Adrenal gland (tissue), 12 donors: ENCODE results near the gene SURF4. TPM values are rescaled to one million over a fixed set of nuclear protein-coding genes. Genes with fewer than 3 reads are reported as not detected.

Experiments
- DNase-seq, 7 donors: peaks; one replicate each; pipeline ENCODE4 v3.0.0-alpha.2; 2019 to 2020
- H3K27ac ChIP-seq, 5 donors: fragments of 200-600 bp; sonication (generic) in 4 of 5; 1 replicate in 3 of 5; 2 replicates in 2 of 5; pipeline versions ENCODE4 v1.5.1 to v1.8.0; 2016 to 2020; ENCODE audit warnings: mild to moderate bottlenecking in 1 of 5
- H3K27me3 ChIP-seq: fragments of 200-600 bp; 2 replicates; pipeline ENCODE4 v1.8.0; 2021
- H3K36me3 ChIP-seq, 2 donors: fragments of 200-600 bp; replicated peaks in 1 of 2; 1 replicate in 1 of 2; 2 replicates in 1 of 2; pipeline versions ENCODE4 v1.5.1 to v1.8.0; 2018 to 2022
- H3K4me1 ChIP-seq, 2 donors: fragments of 200-600 bp; replicated peaks in 1 of 2; 1 replicate in 1 of 2; 2 replicates in 1 of 2; pipeline versions ENCODE4 v1.5.1 to v1.8.0; 2018 to 2021
- H3K4me3 ChIP-seq, 4 donors: fragments of 200-600 bp; sonication (generic) in 3 of 4; one replicate each; pipeline ENCODE4 v1.5.1; 2016 to 2018
- H3K9me3 ChIP-seq, 3 donors: fragments of 200-600 bp; sonication (generic) in 1 of 3; replicated peaks in 1 of 3; 1 replicate in 2 of 3; 2 replicates in 1 of 3; pipeline versions ENCODE4 v1.5.1 to v1.8.0; 2016 to 2021
- POLR2A ChIP-seq, 2 donors: fragments of 450-650 bp; IDR thresholded peaks; one replicate each; pipeline ENCODE4 v1.6.1; 2017; ENCODE audit warnings: antibody characterized with exemption in 2 of 2, mild to moderate bottlenecking in 2 of 2, moderate library complexity in 1 of 2
- WGBS, 4 donors: extraction: QIAGEN DNeasy Blood & Tissue Kit in 2 of 4; methylation state at CpG; one replicate each; pipeline versions ENCODE4 v1.1.5 to v1.1.7; 2013 to 2017; 5-methylcytosine and 5-hydroxymethylcytosine counted together
- intact Hi-C, 2 donors: fragments of 100-400 bp; cut with DNase I; formaldehyde crosslinking; loops; one replicate each; pipeline versions ENCODE4 v1.14.1 to v1.15.0; 2022 to 2023
- polyA plus RNA-seq, 3 donors: library from polyadenylated mRNA; stranded (reverse); fragments of 200-250 nt in 2 of 3; fragments of 350-450 nt in 1 of 3; fragmentation: Illumina TruSeq in 1 of 3; extraction: RNeasy Lipid Tissue Mini Kit (QIAGEN cat#74804) in 1 of 3; gene quantifications; one replicate each; pipeline ENCODE4 v1.2.3, GENCODE V29; 2013 to 2014
- total RNA-seq, 9 donors: library from RNA; depleted of rRNA in 4 of 9; stranded (reverse); fragments of >200 nt in 4 of 9; fragments of 120-200 nt in 1 of 9; fragmentation: NEBNext Ultra II Directional in 1 of 9; extraction: Animal tissue kit (Norgen Biotek cat#: 25700) in 1 of 9; gene quantifications; one replicate each; pipeline versions ENCODE4 v1.1.0 to v1.2.4, GENCODE V29; 2013 to 2023
- TF ChIP-seq, protein P1 (sequence below), 6 experiments: fragments of 450-650 bp in 4 of 6; fragments of 200-600 bp in 2 of 6; sonication (generic) in 1 of 6; IDR thresholded peaks; 1 replicate in 5 of 6; 2 replicates in 1 of 6; pipeline versions ENCODE4 v1.5.1 to v1.8.0; 2016 to 2021; ENCODE audit warnings: antibody characterized with exemption in 6 of 6, mild to moderate bottlenecking in 2 of 6, moderate library complexity in 1 of 6
- donor health status: healthy with polysubstance abuse.
- donor health status: Bipolar disorder and iron deficiency.
- donor health status: DM: yes; HTN: yes; CAD: no.
- donor health status: DM: no; HTN: no; CAD: no.
- donor health status: DM: no; HTN: no; CAD: no.
- donor health status: DM: yes; HTN: yes; CAD: no.

The SURF4 gene
- total and polyA plus RNA-seq, 12 donors, result 43.4 to 340 (median 177) TPM

DNA sequence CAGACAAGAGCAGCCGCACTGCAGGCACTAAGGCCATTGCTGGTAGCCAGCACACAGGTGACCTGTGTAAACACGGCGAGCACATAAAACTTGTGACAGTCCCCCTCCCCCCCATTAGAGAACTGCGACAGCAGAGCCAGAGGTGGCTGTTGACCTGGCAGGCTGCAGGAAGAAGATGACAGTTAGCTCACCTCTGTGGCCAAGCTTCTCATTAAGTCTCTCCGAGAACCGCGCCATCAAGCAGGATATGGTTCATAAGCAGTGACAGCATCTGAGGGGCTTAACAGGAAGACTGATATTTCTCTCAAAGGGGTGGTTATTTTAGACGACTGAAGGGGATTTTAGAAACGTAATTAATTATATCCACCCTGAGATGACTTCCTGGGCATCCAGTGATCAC is 5.2 kb downstream of the SURF4 start:
- TF ChIP-seq, protein P1, sequence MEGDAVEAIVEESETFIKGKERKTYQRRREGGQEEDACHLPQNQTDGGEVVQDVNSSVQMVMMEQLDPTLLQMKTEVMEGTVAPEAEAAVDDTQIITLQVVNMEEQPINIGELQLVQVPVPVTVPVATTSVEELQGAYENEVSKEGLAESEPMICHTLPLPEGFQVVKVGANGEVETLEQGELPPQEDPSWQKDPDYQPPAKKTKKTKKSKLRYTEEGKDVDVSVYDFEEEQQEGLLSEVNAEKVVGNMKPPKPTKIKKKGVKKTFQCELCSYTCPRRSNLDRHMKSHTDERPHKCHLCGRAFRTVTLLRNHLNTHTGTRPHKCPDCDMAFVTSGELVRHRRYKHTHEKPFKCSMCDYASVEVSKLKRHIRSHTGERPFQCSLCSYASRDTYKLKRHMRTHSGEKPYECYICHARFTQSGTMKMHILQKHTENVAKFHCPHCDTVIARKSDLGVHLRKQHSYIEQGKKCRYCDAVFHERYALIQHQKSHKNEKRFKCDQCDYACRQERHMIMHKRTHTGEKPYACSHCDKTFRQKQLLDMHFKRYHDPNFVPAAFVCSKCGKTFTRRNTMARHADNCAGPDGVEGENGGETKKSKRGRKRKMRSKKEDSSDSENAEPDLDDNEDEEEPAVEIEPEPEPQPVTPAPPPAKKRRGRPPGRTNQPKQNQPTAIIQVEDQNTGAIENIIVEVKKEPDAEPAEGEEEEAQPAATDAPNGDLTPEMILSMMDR (IDR thresholded peaks at IDR 0.05), result no peak
- TF ChIP-seq POLR2A (IDR thresholded peaks at IDR 0.05), result no peak
- Histone ChIP-seq H3K4me1 (peaks cover 23 to 79% of the 10 kb centered on the region in 2 donors), H3K9me3 (no peaks in the 10 kb centered on the region), H3K27me3 (no peaks in the 10 kb centered on the region), H3K27ac (peak overlapping the region in 2 of 5 donors; percentile 3 to 28), H3K4me3 (no peak overlapping the region), H3K36me3 (peaks cover 0 to 36% of the 10 kb centered on the region in 2 donors)
- no peak for DNase-seq
- WGBS, 4 donors, result 74 to 79% (median 76%) methylated on average over 9 of the region's 9 CpGs
- intact Hi-C loops, result no loop called here

DNA sequence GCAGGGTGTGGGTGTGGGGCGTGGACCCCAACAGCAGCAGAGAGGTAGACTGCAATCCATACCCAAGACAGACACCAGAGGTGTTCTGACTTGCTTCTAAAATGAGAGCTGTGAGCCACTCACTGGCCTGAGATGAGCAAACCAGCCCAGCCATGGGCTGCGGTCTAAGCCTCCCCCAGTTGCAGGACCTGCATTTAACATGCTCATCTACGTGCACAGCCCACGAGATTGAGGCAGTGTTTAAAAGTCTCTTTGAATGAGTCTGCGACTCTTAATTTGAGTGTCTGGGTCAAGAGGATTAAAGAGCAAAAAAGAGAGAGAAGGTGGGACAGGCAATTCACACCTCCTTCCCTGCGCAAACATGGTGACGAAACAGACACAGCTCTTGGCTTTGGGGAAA is 5.9 kb downstream of the SURF4 start:
- Histone ChIP-seq H3K36me3 (peaks cover 0 to 44% of the 10 kb centered on the region in 2 donors), H3K9me3 (no peaks in the 10 kb centered on the region), H3K27me3 (no peaks in the 10 kb centered on the region), H3K27ac (peak overlapping the region in 1 of 5 donors; percentile 63), H3K4me3 (no peak overlapping the region), H3K4me1 (peaks cover 23 to 79% of the 10 kb centered on the region in 2 donors)
- TF ChIP-seq POLR2A (IDR thresholded peaks at IDR 0.05), result no peak
- TF ChIP-seq, protein P1 (IDR thresholded peaks at IDR 0.05), result no peak
- intact Hi-C loops, result no loop called here
- WGBS, 4 donors, result 85 to 91% (median 88%) methylated on average over 6 to 7 of the region's 7 CpGs
- no peak for DNase-seq

DNA sequence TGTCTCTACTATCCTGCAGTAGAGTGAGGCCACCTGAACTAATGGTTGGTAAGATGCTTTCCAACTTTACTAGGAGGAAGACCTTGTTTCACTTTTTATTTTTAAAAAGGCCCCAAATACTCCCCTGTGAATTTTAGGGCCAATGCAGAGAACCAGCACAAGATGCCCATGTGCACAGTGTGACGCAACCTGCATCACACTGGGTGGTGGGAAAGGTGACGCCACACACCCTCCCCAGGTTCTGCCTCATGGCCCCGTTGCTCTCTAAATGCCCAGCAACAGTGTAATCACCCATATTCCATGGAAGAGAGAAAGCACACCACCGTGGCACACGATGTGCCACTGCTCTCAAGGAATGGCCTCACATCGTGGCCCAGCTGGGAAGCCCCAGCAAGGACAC is 6.4 kb downstream of the SURF4 start:
- no peaks in the 10 kb centered on the region for H3K27me3 ChIP-seq
- TF ChIP-seq, protein P1 (IDR thresholded peaks at IDR 0.05), result no peak
- TF ChIP-seq POLR2A (IDR thresholded peaks at IDR 0.05), result no peak
- DNase-seq, result no peak
- H3K4me3 ChIP-seq, result no peak overlapping the region
- peaks cover 0 to 49% of the 10 kb centered on the region in 2 donors for H3K36me3 ChIP-seq
- peak overlapping the region in 2 of 5 donors; percentile 63 to 69 for H3K27ac ChIP-seq
- peaks cover 20 to 76% of the 10 kb centered on the region in 2 donors for H3K4me1 ChIP-seq
- intact Hi-C loops, result no loop called here
- no peaks in the 10 kb centered on the region for H3K9me3 ChIP-seq
- WGBS, 4 donors, result 58 to 76% (median 67%) methylated on average over 6 of the region's 6 CpGs

DNA sequence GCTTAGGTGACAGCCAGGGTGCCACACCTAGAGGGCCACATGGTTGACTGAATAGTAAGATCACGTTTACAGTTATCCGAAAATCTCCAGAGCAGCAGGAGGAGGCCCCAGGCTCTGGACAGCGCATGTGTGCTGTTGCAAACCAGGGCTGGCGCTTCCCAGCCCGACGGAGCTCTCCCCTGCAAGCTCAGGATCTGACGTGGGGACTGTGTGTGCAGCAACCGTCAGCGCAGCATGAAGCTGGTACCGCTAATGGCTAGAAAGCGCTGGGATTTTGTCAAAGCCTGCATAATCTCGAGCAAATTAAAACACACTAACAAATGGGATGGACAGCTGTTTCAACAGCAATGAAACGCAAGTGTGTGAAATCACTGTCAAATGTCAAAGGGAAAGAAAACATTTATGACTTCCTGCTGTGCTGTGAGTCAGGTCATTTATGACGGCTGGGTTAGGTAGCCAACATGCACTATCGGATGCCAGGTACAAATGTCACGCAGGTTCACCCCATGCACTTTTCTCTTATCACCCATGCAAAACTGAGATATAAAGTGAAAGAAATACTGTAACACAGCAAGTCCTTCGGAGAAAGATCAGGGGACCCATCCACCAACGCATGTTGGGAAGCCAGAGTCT is 7.5 kb downstream of the SURF4 start:
- Histone ChIP-seq H3K4me3 (no peak overlapping the region), H3K27ac (peak overlapping the region in 2 of 5 donors; percentile 63 to 69)

More for the DNA sequence above, 7.5 kb downstream of the SURF4 start:
- intact Hi-C loops, result no loop called here
- DNase-seq, result peak in 2 of 7 donors; percentile 35 to 86
- 52 to 59% (median 55%) methylated on average over 16 to 18 of the region's 18 CpGs for WGBS, 4 donors
- no peak for TF ChIP-seq POLR2A (IDR thresholded peaks at IDR 0.05)
- TF ChIP-seq, protein P1 (IDR thresholded peaks at IDR 0.05), result no peak
- Histone ChIP-seq H3K27me3 (no peaks in the 10 kb centered on the region), H3K4me1 (peaks cover 15 to 71% of the 10 kb centered on the region in 2 donors), H3K36me3 (peaks cover 0 to 57% of the 10 kb centered on the region in 2 donors), H3K9me3 (no peaks in the 10 kb centered on the region)
